Central memory CD8-positive, alpha-beta T cell (primary cell): Measurements from ENCODE around the gene CDC42BPG.

Experiments used
- ATAC-seq: fragments of 150-1000 bp; cut with Tn5 transposase; replicated peaks from 2 replicates; pipeline ENCODE4 v1.10.0; 2022; ENCODE audit warnings: mild to moderate bottlenecking, moderate FRiP score, moderate number of reproducible peaks; ENCODE audit not compliant: poor library complexity, severe bottlenecking; ENCODE audit errors: extremely low read depth
- DNase-seq, 2 donors: peaks; one replicate each; pipeline ENCODE4 v3.0.0; 2021; ENCODE audit warnings: low spot score in 2 of 2
- H3K27ac Mint-ChIP-seq: one replicate; pipeline ENCODE4 v1.8.0; 2022; ENCODE audit warnings: low read depth, mild to moderate bottlenecking, moderate library complexity, mixed read lengths
- H3K27me3 Mint-ChIP-seq: one replicate; pipeline ENCODE4 v1.8.0; 2022; ENCODE audit warnings: mixed read lengths
- H3K36me3 Mint-ChIP-seq: one replicate; pipeline ENCODE4 v1.8.0; 2022; ENCODE audit warnings: mild to moderate bottlenecking, moderate library complexity, mixed read lengths; ENCODE audit not compliant: insufficient read depth
- H3K4me1 Mint-ChIP-seq: one replicate; pipeline ENCODE4 v1.8.0; 2022; ENCODE audit warnings: mixed read lengths
- H3K4me3 Mint-ChIP-seq: one replicate; pipeline ENCODE4 v1.8.0; 2022; ENCODE audit warnings: mild to moderate bottlenecking, moderate library complexity, mixed read lengths
- H3K9me3 Mint-ChIP-seq: one replicate; pipeline ENCODE4 v1.8.0; 2022; ENCODE audit warnings: mixed read lengths

CDC42BPG gene

DNA sequence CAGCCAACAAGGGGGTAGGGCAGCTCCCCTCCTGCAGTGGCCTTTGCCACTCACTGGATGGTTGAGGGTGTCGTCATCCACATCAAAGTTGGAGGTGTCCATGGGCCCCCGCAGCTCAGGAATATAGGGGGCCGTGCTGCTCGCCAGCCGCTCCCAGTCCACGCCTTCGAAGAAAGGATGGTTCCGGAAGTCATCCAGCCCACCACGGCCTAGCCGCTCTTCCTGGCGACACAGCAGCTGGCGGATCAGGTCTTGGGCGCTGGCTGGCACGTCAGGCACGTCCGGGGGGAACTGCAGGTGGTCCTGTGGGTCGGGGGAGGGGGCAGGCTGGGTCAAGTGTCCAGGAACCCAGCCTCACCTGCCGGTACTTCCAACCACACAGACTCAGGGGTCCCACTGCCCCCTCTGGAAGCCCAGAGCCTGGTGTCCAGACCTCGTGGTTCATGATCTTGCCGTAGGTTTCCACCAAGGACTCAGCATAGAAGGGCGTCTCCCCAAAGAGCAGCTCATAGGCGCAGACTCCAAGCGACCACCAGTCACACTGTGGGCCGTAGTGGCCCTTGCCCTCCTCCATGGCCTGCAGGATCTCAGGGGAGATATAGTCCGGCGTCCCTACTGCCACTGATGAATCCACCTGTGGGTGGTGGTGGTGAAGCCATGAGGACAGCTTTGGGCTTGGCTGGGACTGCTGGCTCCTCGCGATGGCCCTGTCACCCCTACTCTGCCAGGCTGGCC lies 5.7 kb downstream of the CDC42BPG start:
- Mint-ChIP-seq H3K9me3 (no peaks in the 10 kb centered on the region), H3K27ac (no peak overlapping the region), H3K4me1 (peaks cover 10% of the 10 kb centered on the region), H3K36me3 (peaks cover 2% of the 10 kb centered on the region), H3K27me3 (no peaks in the 10 kb centered on the region), H3K4me3 (no peak overlapping the region)
- ATAC-seq (no peak), DNase-seq (no peak)

- Mint-ChIP-seq H3K27ac (no peak overlapping the region), H3K9me3 (no peaks in the 10 kb centered on the region), H3K27me3 (no peaks in the 10 kb centered on the region), H3K36me3 (peaks cover 2% of the 10 kb centered on the region), H3K4me3 (no peak overlapping the region), H3K4me1 (peaks cover 1% of the 10 kb centered on the region)
- DNase-seq (no peak), ATAC-seq (no peak)
These were observed 6.5 kb downstream of the CDC42BPG start for GRCh38 chr11:64837887-64838351.

- H3K27me3 Mint-ChIP-seq: no peaks in the 10 kb centered on the region
- H3K4me1 Mint-ChIP-seq: no peaks in the 10 kb centered on the region
- H3K4me3 Mint-ChIP-seq: no peak overlapping the region
- no peaks in the 10 kb centered on the region for H3K9me3 Mint-ChIP-seq
- DNase-seq (no peak), ATAC-seq (no peak)
- H3K36me3 Mint-ChIP-seq: peaks cover 2% of the 10 kb centered on the region
- H3K27ac Mint-ChIP-seq: no peak overlapping the region
These were observed 7.9 kb downstream of the CDC42BPG start for GRCh38 chr11:64836448-64837072.

DNA sequence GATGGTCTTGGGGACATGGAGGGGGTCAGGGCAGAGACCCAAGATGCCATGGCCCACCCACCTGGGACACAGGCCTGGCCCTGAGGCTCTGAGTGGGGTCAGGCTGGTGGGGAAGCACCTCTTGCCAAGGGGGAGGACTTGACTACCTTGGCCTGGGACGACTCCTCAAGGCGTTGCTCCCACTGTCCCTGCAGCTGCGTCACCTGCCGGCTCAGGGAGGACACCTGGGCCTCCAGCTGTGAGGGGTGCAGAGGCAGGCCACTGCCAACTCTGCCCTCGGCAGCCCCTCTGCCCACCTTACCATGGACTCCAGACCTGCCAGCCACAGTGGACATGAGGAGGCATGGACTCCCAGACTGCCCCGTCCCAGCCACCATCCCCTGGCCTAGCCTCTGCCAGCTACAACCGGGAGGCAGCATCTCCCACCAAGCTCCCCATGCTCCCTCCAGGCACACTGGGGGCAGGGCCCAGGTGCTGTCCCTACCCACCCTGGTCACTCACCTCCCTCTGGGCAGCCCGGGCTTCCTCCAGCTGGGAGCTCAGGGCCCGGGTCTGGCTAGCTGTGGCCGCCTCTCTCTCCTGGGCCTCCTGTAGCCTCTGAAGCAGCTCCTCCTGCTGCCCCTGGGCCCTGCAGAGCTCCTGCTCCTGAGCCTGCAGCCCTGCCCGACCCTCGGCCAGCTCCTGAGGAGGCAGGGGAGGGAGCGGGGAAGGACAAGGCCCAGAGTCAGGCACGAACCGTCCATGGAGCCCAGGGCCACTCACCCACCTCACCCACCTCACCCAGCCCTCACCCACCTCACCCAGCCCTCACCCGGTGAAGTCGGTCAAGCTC lies 8.6 kb downstream of the CDC42BPG start:
- ATAC-seq (no peak), DNase-seq (no peak)
- H3K4me3 Mint-ChIP-seq: no peak overlapping the region
- H3K9me3 Mint-ChIP-seq: no peaks in the 10 kb centered on the region
- H3K36me3 Mint-ChIP-seq: peaks cover 1% of the 10 kb centered on the region
- no peak overlapping the region for H3K27ac Mint-ChIP-seq
- H3K27me3 Mint-ChIP-seq: no peaks in the 10 kb centered on the region
- H3K4me1 Mint-ChIP-seq: no peaks in the 10 kb centered on the region

DNA sequence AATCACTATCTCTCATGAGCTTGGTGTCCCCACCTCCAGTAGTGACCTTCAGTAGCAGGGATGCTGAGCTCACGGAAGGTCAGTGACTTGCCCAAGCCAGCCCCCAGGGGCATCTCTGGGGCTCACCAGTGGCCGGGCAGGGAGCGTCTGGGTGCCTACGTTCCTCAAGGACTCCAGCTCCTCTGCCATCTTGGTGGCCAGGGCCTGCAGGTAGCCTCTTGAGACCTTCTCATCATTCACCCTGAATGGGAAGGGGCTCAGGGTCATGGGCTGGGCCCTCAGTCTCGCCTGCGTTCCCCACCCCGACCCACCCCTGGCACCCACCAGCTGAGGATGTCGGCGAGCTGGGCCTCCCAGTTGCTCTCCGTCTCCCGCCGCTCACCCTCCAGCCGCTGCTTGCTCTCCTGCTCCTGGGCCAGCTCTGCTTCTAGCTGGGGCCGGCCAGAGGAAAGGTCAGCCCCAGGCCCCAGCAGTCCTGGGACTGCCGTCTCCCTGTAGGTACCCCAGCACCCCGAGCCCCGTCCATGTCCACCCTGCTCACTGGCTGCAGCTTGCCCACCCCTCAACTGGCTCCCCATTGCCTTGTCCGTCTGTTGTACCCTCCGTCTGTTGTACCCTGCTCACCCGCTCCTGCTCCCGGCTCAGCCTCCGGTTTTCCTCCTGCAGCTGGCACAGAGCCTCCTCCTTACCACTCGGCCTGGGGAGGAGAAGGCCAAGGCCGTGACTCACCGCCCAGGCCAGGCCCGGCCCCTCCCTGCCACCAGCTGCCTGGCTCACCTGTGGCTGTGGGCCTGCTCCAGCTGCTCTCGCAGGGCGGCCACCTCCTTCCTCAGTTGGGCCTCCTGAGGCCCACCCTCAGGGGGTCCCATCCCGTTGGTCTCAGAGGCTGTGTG lies 9.5 kb downstream of the CDC42BPG start:
- Mint-ChIP-seq H3K4me1 (no peaks in the 10 kb centered on the region), H3K36me3 (no peaks in the 10 kb centered on the region), H3K27me3 (no peaks in the 10 kb centered on the region), H3K9me3 (no peaks in the 10 kb centered on the region), H3K4me3 (no peak overlapping the region), H3K27ac (no peak overlapping the region)
- ATAC-seq (no peak), DNase-seq (no peak)

GRCh38 chr11:64834031-64834722 lies 10.3 kb downstream of the CDC42BPG start:
- no peak overlapping the region for H3K4me3 Mint-ChIP-seq
- no peaks in the 10 kb centered on the region for H3K27me3 Mint-ChIP-seq
- DNase-seq (no peak), ATAC-seq (no peak)
- H3K36me3 Mint-ChIP-seq: no peaks in the 10 kb centered on the region
- no peaks in the 10 kb centered on the region for H3K9me3 Mint-ChIP-seq
- no peaks in the 10 kb centered on the region for H3K4me1 Mint-ChIP-seq
- no peak overlapping the region for H3K27ac Mint-ChIP-seq

GRCh38 chr11:64833509-64833908 lies 10.9 kb downstream of the CDC42BPG start:
- Mint-ChIP-seq H3K9me3 (no peaks in the 10 kb centered on the region), H3K27ac (no peak overlapping the region), H3K27me3 (no peaks in the 10 kb centered on the region), H3K36me3 (no peaks in the 10 kb centered on the region), H3K4me3 (no peak overlapping the region), H3K4me1 (no peaks in the 10 kb centered on the region)
- ATAC-seq (no peak), DNase-seq (no peak)

DNA sequence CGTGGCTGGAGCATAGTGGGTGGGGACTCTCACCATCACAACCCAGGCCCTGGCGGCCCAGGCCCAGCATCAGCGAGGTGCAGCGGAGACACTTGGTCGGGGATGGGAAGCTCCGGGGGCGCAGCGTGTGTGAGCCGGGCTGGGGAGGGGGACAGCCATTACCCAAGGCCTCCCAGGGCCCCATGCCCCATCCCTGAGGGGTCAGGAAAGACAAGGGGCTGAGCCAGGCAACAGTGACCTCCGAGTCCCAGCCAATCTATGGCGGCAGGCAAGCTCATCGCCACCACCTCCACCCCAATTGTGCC lies 11.3 kb downstream of the CDC42BPG start:
- no peaks in the 10 kb centered on the region for H3K27me3 Mint-ChIP-seq
- DNase-seq (no peak), ATAC-seq (no peak)
- no peak overlapping the region for H3K4me3 Mint-ChIP-seq
- no peaks in the 10 kb centered on the region for H3K4me1 Mint-ChIP-seq
- no peak overlapping the region for H3K27ac Mint-ChIP-seq
- H3K36me3 Mint-ChIP-seq: no peaks in the 10 kb centered on the region
- no peaks in the 10 kb centered on the region for H3K9me3 Mint-ChIP-seq

- DNase-seq (no peak), ATAC-seq (no peak)
- H3K27ac Mint-ChIP-seq: no peak overlapping the region
- H3K27me3 Mint-ChIP-seq: no peaks in the 10 kb centered on the region
- no peaks in the 10 kb centered on the region for H3K9me3 Mint-ChIP-seq
- no peaks in the 10 kb centered on the region for H3K4me1 Mint-ChIP-seq
- no peak overlapping the region for H3K4me3 Mint-ChIP-seq
- no peaks in the 10 kb centered on the region for H3K36me3 Mint-ChIP-seq
These were observed 11.8 kb downstream of the CDC42BPG start for GRCh38 chr11:64832467-64833197.

GRCh38 chr11:64831411-64831891 lies 13.0 kb downstream of the CDC42BPG start:
- Mint-ChIP-seq H3K36me3 (peaks cover 1% of the 10 kb centered on the region), H3K27ac (no peak overlapping the region), H3K9me3 (no peaks in the 10 kb centered on the region), H3K27me3 (no peaks in the 10 kb centered on the region), H3K4me3 (no peak overlapping the region), H3K4me1 (no peaks in the 10 kb centered on the region)
- ATAC-seq: no peak
- DNase-seq: no peak

- no peaks in the 10 kb centered on the region for H3K4me1 Mint-ChIP-seq
- H3K4me3 Mint-ChIP-seq: no peak overlapping the region
- DNase-seq: no peak
- ATAC-seq: no peak
- H3K27ac Mint-ChIP-seq: no peak overlapping the region
- peaks cover 1% of the 10 kb centered on the region for H3K36me3 Mint-ChIP-seq
- H3K27me3 Mint-ChIP-seq: no peaks in the 10 kb centered on the region
- H3K9me3 Mint-ChIP-seq: no peaks in the 10 kb centered on the region
These were observed 14.8 kb downstream of the CDC42BPG start for GRCh38 chr11:64829536-64830251.
